Immature natural killer cell (primary cell): ENCODE measurements around the gene TRIM6. TPM values are rescaled to one million over a fixed set of nuclear protein-coding genes. Genes with fewer than 3 reads are reported as not detected.
"Not testable (repeated sequence)": the region's sequence is repeated elsewhere in the genome, so short reads cannot be mapped to it uniquely, and the experiment has no call there.

Experiments
- DNase-seq, 3 donors: peaks; one replicate each; pipeline ENCODE4 v3.0.0; 2022; ENCODE audit warnings: mixed read lengths in 1 of 3
- H3K27ac Mint-ChIP-seq, 6 donors: one replicate each; pipeline ENCODE4 v1.8.0; 2020; ENCODE audit warnings: mixed read lengths in 6 of 6, mild to moderate bottlenecking in 5 of 6, inconsistent platforms in 4 of 6, moderate library complexity in 3 of 6
- H3K27me3 Mint-ChIP-seq, 3 donors: one replicate each; pipeline ENCODE4 v1.8.0; 2020 to 2021; ENCODE audit warnings: low read depth in 3 of 3, mild to moderate bottlenecking in 3 of 3, mixed read lengths in 3 of 3, moderate library complexity in 3 of 3, inconsistent platforms in 1 of 3
- H3K36me3 Mint-ChIP-seq, 3 donors: one replicate each; pipeline ENCODE4 v1.8.0; 2020; ENCODE audit warnings: mixed read lengths in 3 of 3, inconsistent platforms in 2 of 3, mild to moderate bottlenecking in 2 of 3
- H3K4me1 Mint-ChIP-seq, 2 donors: one replicate each; pipeline ENCODE4 v1.8.0; 2020; ENCODE audit warnings: inconsistent platforms in 2 of 2, mild to moderate bottlenecking in 2 of 2, mixed read lengths in 2 of 2, moderate library complexity in 1 of 2
- H3K4me3 Mint-ChIP-seq, 5 donors: one replicate each; pipeline ENCODE4 v1.8.0; 2020; ENCODE audit warnings: mild to moderate bottlenecking in 5 of 5, mixed read lengths in 5 of 5, inconsistent platforms in 3 of 5, moderate library complexity in 3 of 5
- H3K9me3 Mint-ChIP-seq, 6 donors: one replicate each; pipeline ENCODE4 v1.8.0; 2020; ENCODE audit warnings: mild to moderate bottlenecking in 6 of 6, mixed read lengths in 6 of 6, inconsistent platforms in 4 of 6, moderate library complexity in 3 of 6
- polyA plus RNA-seq, 3 donors: library from polyadenylated mRNA; unstranded; fragments of 300-500 nt; fragmentation: Illumina TruSeq; gene quantifications; one replicate each; pipeline ENCODE4 v1.2.3, GENCODE V29; 2021

Gene TRIM6
- polyA plus RNA-seq, 3 donors from 2014 or later: not detected

- H3K4me1 Mint-ChIP-seq, H3K4me3 Mint-ChIP-seq, H3K36me3 Mint-ChIP-seq, H3K27ac Mint-ChIP-seq, H3K27me3 Mint-ChIP-seq, H3K9me3 Mint-ChIP-seq, DNase-seq: not testable (repeated sequence)
Observed at GRCh38 chr11:5584458-5584857, 12.0 kb upstream of the TRIM6 start.

DNA sequence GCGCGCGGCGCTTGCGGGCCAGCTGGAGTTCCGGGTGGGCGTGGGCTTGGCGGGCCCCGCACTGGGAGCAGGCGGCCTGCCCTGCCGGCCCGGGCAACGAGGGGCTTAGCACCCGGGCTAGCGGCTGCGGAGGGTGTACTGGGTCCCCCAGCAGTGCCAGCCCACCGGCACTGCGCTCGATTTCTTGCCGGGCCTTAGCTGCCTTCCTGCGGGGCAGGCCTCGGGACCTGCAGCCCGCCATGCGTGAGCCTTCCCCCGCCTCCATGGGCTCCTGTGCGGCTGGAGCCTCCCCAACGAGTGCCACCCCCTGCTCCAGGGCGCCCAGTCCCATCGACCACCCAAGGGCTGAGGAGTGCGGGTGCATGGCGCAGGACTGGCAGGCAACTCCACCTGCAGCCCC is 6.5 kb upstream of the TRIM6 start:
- H3K9me3 Mint-ChIP-seq, DNase-seq, H3K36me3 Mint-ChIP-seq, H3K27ac Mint-ChIP-seq, H3K4me1 Mint-ChIP-seq, H3K4me3 Mint-ChIP-seq, H3K27me3 Mint-ChIP-seq: not testable (repeated sequence)

DNA sequence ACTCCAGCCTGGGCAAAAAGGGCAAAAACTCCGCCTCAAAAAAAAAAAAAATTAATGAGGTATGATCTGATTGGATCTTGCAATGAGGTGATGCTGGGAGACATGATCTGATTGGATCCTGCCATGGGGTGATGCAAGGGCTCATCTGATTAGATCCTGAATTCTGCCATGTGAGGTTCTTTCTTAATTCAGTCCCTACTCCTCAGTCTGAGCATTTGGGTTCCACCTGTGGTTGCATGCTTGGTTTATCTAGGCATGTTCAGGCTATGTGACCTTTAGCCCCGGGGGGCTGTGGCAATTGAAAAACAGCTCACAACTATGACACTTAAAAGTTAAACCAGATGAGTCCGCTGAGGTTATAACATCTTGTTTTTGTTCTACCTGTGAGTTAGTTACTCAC is 4.8 kb upstream of the TRIM6 start:
- H3K27me3 Mint-ChIP-seq: peaks cover 2 to 5% (median 4%) of the 10 kb centered on the region in 3 donors

DNA sequence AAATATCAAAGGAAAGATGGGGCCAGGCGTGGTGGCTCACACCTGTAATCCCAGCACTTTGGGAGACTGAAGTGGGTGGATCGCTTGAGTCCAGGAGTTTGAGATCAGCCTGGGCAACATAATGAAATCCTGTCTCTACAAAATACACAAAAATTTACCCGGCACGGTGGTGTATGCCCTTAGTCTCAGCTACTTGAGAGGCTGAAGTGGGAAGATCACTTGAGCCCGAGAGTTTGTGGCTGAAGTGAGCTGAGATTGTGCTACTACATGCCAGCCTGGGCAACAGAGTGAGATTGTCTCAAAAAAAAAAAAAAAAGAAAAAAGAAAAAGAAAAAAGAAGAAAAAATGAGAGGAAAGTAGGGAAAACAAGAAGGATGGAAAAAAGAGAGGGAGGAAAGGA is 3.8 kb upstream of the TRIM6 start:
- H3K27me3 Mint-ChIP-seq: peaks cover 2 to 10% (median 5%) of the 10 kb centered on the region in 3 donors
- no peaks in the 10 kb centered on the region for H3K9me3 Mint-ChIP-seq
- no peak overlapping the region for H3K27ac Mint-ChIP-seq

More for the DNA sequence above, 4.8 kb upstream of the TRIM6 start:
- H3K27ac Mint-ChIP-seq: no peak overlapping the region
- no peaks in the 10 kb centered on the region for H3K36me3 Mint-ChIP-seq
- H3K4me3 Mint-ChIP-seq: no peak overlapping the region
- DNase-seq: no peak
- H3K4me1 Mint-ChIP-seq: peaks cover 2 to 6% of the 10 kb centered on the region in 2 donors
- H3K9me3 Mint-ChIP-seq: no peaks in the 10 kb centered on the region

DNA sequence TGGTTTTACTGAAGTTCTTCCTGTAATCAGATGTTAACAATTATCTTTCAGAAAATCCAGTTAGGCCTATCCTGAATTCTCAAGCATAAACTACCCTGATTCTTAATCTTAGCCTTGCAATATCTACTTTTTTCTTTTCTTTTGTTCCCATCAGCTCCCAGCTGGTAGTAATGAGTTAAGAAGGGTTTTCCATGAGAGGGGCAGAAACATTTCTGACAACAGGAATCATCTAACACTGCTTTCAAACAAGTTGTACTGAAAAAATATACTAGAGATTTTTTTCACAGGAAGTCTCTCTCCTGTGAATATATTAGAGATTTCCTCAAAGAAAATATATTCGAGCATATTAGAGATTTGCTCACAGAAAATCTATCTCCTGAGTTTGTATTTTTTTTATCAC is 3.3 kb upstream of the TRIM6 start:
- Mint-ChIP-seq H3K27me3 (peaks cover 2 to 10% (median 5%) of the 10 kb centered on the region in 3 donors), H3K9me3 (no peaks in the 10 kb centered on the region), H3K27ac (no peak overlapping the region), H3K4me1 (peaks cover 6 to 11% of the 10 kb centered on the region in 2 donors), H3K36me3 (no peaks in the 10 kb centered on the region), H3K4me3 (no peak overlapping the region)
- no peak for DNase-seq

More for the DNA sequence above, 3.8 kb upstream of the TRIM6 start:
- Mint-ChIP-seq H3K4me1 (peaks cover 6 to 11% of the 10 kb centered on the region in 2 donors), H3K36me3 (no peaks in the 10 kb centered on the region), H3K4me3 (no peak overlapping the region)
- no peak for DNase-seq

GRCh38 chr11:5597953-5598352 is 1.5 kb downstream of the TRIM6 start:
- no peaks in the 10 kb centered on the region for H3K36me3 Mint-ChIP-seq
- DNase-seq: no peak
- H3K9me3 Mint-ChIP-seq: no peaks in the 10 kb centered on the region
- H3K27me3 Mint-ChIP-seq: peaks cover 0 to 8% (median 3%) of the 10 kb centered on the region in 3 donors
- H3K4me1 Mint-ChIP-seq: peaks cover 6 to 11% of the 10 kb centered on the region in 2 donors
- H3K27ac Mint-ChIP-seq: peak overlapping the region in 1 of 6 donors; percentile 37
- peak overlapping the region in 1 of 5 donors; percentile 50 for H3K4me3 Mint-ChIP-seq

GRCh38 chr11:5600374-5600851 is 4.0 kb downstream of the TRIM6 start:
- Mint-ChIP-seq H3K4me1 (peaks cover 6 to 11% of the 10 kb centered on the region in 2 donors), H3K9me3 (no peaks in the 10 kb centered on the region), H3K4me3 (no peak overlapping the region), H3K27me3 (peaks cover 0 to 8% (median 2%) of the 10 kb centered on the region in 3 donors), H3K36me3 (no peaks in the 10 kb centered on the region), H3K27ac (no peak overlapping the region)
- DNase-seq: peak; percentile 23 to 42 (median 27)

- not testable (repeated sequence) for H3K4me3 Mint-ChIP-seq, H3K36me3 Mint-ChIP-seq, DNase-seq, H3K27me3 Mint-ChIP-seq, H3K4me1 Mint-ChIP-seq, H3K27ac Mint-ChIP-seq, H3K9me3 Mint-ChIP-seq
Observed at GRCh38 chr11:5602791-5603190, 6.4 kb downstream of the TRIM6 start.

DNA sequence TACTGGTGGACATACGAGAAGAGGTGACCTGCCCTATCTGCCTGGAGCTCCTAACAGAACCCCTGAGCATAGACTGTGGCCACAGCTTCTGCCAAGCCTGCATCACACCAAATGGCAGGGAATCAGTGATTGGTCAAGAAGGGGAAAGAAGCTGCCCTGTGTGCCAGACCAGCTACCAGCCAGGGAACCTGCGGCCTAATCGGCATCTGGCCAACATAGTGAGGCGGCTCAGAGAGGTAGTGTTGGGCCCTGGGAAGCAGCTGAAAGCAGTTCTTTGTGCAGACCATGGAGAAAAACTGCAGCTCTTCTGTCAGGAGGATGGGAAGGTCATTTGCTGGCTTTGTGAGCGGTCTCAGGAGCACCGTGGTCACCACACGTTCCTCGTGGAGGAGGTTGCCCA is 6.9 kb downstream of the TRIM6 start:
- Mint-ChIP-seq H3K36me3 (no peaks in the 10 kb centered on the region), H3K27me3 (no peaks in the 10 kb centered on the region), H3K4me1 (no peaks in the 10 kb centered on the region), H3K9me3 (no peaks in the 10 kb centered on the region), H3K27ac (no peak overlapping the region), H3K4me3 (no peak overlapping the region)
- DNase-seq: no peak

DNA sequence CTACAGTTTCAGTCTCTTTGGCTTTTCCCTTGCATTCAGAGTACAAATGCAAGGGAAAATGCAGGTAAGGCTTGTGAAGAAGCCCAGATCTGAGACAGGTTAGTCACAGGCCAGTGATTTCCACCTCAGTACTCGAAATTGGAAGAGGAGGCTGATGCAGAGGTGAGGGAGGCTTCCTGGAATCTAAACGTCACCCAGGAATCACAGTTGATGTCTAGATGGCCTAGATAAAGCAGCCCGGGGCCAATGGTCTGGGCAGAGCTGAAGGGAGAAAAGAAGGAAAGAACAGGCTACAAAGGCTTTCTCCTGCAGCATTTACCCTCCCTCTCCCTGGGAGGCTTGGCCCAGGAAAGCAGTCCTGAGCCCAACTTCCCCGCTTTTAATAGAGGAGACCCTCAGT is 8.5 kb downstream of the TRIM6 start:
- Mint-ChIP-seq H3K27me3 (no peaks in the 10 kb centered on the region), H3K9me3 (no peaks in the 10 kb centered on the region), H3K36me3 (no peaks in the 10 kb centered on the region), H3K4me3 (no peak overlapping the region), H3K27ac (no peak overlapping the region), H3K4me1 (no peaks in the 10 kb centered on the region)
- DNase-seq: no peak

DNA sequence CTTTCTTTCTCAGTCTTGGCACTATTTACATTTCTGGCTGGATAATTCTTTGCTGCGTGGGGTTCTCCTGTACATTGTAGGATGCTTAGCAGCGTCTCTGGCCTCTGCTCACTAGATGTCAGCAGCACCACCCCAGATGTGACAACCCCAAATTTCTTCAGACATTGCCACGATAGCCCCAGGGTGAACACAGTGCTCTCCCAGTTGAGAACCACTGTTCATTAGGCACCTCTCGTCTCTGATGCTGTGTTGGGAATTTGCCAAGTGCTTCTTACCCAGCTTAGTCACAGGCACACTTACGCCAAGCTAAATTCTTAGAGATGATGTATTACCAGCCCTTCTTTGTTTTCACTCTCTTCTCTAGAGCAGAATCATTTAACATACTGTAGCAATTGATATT is 9.4 kb downstream of the TRIM6 start:
- Mint-ChIP-seq H3K4me1 (no peaks in the 10 kb centered on the region), H3K36me3 (no peaks in the 10 kb centered on the region), H3K9me3 (no peaks in the 10 kb centered on the region), H3K27me3 (peaks cover 0 to 2% (median 0%) of the 10 kb centered on the region in 3 donors), H3K4me3 (no peak overlapping the region), H3K27ac (no peak overlapping the region)
- no peak for DNase-seq

GRCh38 chr11:5608808-5609207 is 12.4 kb downstream of the TRIM6 start:
- Mint-ChIP-seq H3K27ac (no peak overlapping the region), H3K9me3 (no peaks in the 10 kb centered on the region), H3K27me3 (peaks cover 0 to 2% (median 0%) of the 10 kb centered on the region in 3 donors), H3K36me3 (no peaks in the 10 kb centered on the region), H3K4me3 (no peak overlapping the region), H3K4me1 (no peaks in the 10 kb centered on the region)
- no peak for DNase-seq

- Mint-ChIP-seq H3K27ac (no peak overlapping the region), H3K36me3 (no peaks in the 10 kb centered on the region), H3K27me3 (peaks cover 0 to 2% (median 0%) of the 10 kb centered on the region in 3 donors), H3K4me1 (no peaks in the 10 kb centered on the region), H3K4me3 (no peak overlapping the region), H3K9me3 (no peaks in the 10 kb centered on the region)
- no peak for DNase-seq
Observed at GRCh38 chr11:5610446-5610845, 14.0 kb downstream of the TRIM6 start.

DNA sequence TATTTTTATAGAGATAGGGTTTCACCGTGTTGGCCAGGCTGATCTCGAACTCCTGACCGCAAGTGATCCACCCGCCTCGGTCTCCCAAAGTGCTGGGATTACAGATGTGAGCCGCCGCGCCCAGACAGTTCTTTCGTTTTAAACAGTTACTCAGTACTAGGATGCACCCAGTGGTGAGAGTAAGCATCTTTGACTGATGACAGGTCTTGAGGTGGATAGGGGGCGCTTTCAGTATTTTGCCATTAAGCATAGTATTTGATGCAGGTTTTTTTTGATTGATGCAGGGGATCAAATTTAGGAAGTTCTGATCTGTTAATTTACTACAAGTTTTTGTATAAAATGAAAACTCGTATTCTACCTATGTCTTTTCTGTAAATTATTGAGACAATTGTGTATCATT is 15.2 kb downstream of the TRIM6 start:
- Mint-ChIP-seq H3K27me3 (peaks cover 0 to 2% (median 0%) of the 10 kb centered on the region in 3 donors), H3K4me1 (no peaks in the 10 kb centered on the region), H3K36me3 (no peaks in the 10 kb centered on the region), H3K4me3 (no peak overlapping the region), H3K27ac (no peak overlapping the region), H3K9me3 (no peaks in the 10 kb centered on the region)
- no peak for DNase-seq

DNA sequence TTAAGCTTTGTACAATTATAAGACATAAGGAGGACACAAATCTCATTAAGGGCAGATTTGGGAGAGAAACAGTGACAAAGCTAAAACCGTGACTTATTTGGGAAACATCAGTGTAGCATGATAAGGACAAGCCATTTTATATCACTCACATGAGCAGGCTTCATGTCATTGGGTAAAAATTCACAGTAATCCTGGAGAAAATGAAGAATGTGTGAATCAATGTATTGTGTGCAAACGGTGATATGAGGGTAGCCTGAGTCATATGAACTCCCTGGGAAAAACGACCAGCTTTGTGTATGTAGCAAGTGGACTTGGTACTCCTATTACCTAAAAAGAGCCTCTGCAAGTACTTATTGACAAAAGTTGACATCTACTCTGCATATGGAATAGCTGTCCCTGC is 22.4 kb downstream of the TRIM6 start:
- no peak overlapping the region for H3K27ac Mint-ChIP-seq
- no peak overlapping the region for H3K4me3 Mint-ChIP-seq
- no peaks in the 10 kb centered on the region for H3K27me3 Mint-ChIP-seq
- peaks cover under 1 to 2% of the 10 kb centered on the region in 2 donors for H3K4me1 Mint-ChIP-seq
- DNase-seq: no peak
- H3K9me3 Mint-ChIP-seq: no peaks in the 10 kb centered on the region
- peaks cover 0 to 3% (median 0%) of the 10 kb centered on the region in 3 donors for H3K36me3 Mint-ChIP-seq
